DOHH2 (cell line): ENCODE data around the gene ITPR1.

Experiments used
- CTCF ChIP-seq: fragments of 200-600 bp; sonication (generic); IDR thresholded peaks from one replicate; pipeline ENCODE4 v1.5.1; 2014; ENCODE audit warnings: antibody characterized with exemption, mild to moderate bottlenecking, low read depth, low read length; ENCODE audit not compliant: poor library complexity, severe bottlenecking
- EZH2phosphoT487 ChIP-seq: fragments of 200-600 bp; sonication (generic); IDR thresholded peaks from 2 replicates; pipeline ENCODE4 v1.6.1; 2017; ENCODE audit warnings: borderline replicate concordance, mild to moderate bottlenecking, antibody characterized with exemption, low read length, moderate library complexity, mixed read lengths

GRCh38 chr3:4491855-4492207, 1.3 kb upstream of the ITPR1 start:
- TF ChIP-seq CTCF (no peak), EZH2phosphoT487 (no peak)
